ENCODE measurements around the gene LRRC45.

The LRRC45 gene

GRCh38 chr17:82005701-82006348, 17.3 kb upstream of the LRRC45 start:
- TF ChIP-seq, protein P1, sequence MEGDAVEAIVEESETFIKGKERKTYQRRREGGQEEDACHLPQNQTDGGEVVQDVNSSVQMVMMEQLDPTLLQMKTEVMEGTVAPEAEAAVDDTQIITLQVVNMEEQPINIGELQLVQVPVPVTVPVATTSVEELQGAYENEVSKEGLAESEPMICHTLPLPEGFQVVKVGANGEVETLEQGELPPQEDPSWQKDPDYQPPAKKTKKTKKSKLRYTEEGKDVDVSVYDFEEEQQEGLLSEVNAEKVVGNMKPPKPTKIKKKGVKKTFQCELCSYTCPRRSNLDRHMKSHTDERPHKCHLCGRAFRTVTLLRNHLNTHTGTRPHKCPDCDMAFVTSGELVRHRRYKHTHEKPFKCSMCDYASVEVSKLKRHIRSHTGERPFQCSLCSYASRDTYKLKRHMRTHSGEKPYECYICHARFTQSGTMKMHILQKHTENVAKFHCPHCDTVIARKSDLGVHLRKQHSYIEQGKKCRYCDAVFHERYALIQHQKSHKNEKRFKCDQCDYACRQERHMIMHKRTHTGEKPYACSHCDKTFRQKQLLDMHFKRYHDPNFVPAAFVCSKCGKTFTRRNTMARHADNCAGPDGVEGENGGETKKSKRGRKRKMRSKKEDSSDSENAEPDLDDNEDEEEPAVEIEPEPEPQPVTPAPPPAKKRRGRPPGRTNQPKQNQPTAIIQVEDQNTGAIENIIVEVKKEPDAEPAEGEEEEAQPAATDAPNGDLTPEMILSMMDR (IDR thresholded peaks at IDR 0.05; ENCODE audit: insufficient read depth, low read depth, low read length, missing control alignments) = no peak
- H3K4me3 ChIP-seq (ENCODE audit: low read depth, low read length) = no peak overlapping the region
- no peak for DNase-seq (ENCODE audit: low read depth)

GRCh38 chr17:82006468-82007227, 16.5 kb upstream of the LRRC45 start:
- no peak overlapping the region for H3K4me3 ChIP-seq (ENCODE audit: low read depth, low read length)
- DNase-seq (ENCODE audit: low read depth) = no peak
- TF ChIP-seq, protein P1 (IDR thresholded peaks at IDR 0.05; ENCODE audit: insufficient read depth, low read depth, low read length, missing control alignments) = no peak

DNA sequence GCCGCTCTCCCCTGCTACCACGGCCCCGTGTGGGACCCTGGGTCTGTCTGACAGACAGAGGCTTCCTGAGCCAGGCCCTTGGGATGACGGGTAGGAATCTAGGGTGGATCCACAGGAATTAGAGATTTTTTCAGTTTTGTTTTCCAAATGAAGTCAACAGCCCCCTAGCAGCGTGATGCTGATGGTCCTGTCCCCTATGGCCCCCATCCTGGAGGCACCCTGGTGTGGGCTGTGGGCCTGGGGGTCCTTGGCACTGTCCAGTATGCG, 15.9 kb upstream of the LRRC45 start:
- DNase-seq (ENCODE audit: low read depth) = no peak
- TF ChIP-seq, protein P1 (IDR thresholded peaks at IDR 0.05; ENCODE audit: insufficient read depth, low read depth, low read length, missing control alignments) = no peak
- H3K4me3 ChIP-seq (ENCODE audit: low read depth, low read length) = no peak overlapping the region

- H3K4me3 ChIP-seq (ENCODE audit: low read depth, low read length) = no peak overlapping the region
- no peak for DNase-seq (ENCODE audit: low read depth)
- TF ChIP-seq, protein P1 (IDR thresholded peaks at IDR 0.05; ENCODE audit: insufficient read depth, low read depth, low read length, missing control alignments) = no peak
Measured at GRCh38 chr17:82007495-82008257, 15.4 kb upstream of the LRRC45 start.

- no peak overlapping the region for H3K4me3 ChIP-seq (ENCODE audit: low read depth, low read length)
- DNase-seq (ENCODE audit: low read depth) = no peak
- TF ChIP-seq, protein P1 (IDR thresholded peaks at IDR 0.05; ENCODE audit: insufficient read depth, low read depth, low read length, missing control alignments) = no peak
Measured at GRCh38 chr17:82008258-82008940, 14.7 kb upstream of the LRRC45 start.

- H3K4me3 ChIP-seq (ENCODE audit: low read depth, low read length) = no peak overlapping the region
- TF ChIP-seq, protein P1 (IDR thresholded peaks at IDR 0.05; ENCODE audit: insufficient read depth, low read depth, low read length, missing control alignments) = no peak
- no peak for DNase-seq (ENCODE audit: low read depth)
Measured at GRCh38 chr17:82008941-82009405, 14.1 kb upstream of the LRRC45 start.
